RPMI8226 (cell line): ENCODE results near the gene BCR.

Source experiments
- DNase-seq: peaks from one replicate; pipeline ENCODE4 v3.0.0-alpha.2; 2015

Gene BCR

DNA sequence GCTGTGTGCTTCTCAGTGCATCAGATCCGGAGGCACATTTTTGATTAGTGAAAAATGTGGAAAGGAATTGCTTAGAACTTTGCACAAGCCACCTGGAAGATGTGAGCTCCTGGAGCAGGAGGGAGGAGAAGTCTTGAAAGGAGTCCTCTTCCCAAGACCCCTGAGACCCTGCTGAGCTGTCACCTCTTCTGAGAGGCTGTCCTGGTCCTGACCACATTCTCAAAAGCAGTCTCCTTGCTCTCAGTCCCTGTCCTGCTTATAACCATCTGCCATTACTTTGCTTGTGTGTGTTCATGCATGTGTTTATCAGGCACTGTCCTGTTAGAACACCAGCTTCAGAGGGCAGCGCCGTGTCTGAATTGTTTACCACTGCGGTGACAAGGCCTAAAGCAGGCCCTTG lies 86.5 kb downstream of the BCR start:
- no peak for DNase-seq

DNA sequence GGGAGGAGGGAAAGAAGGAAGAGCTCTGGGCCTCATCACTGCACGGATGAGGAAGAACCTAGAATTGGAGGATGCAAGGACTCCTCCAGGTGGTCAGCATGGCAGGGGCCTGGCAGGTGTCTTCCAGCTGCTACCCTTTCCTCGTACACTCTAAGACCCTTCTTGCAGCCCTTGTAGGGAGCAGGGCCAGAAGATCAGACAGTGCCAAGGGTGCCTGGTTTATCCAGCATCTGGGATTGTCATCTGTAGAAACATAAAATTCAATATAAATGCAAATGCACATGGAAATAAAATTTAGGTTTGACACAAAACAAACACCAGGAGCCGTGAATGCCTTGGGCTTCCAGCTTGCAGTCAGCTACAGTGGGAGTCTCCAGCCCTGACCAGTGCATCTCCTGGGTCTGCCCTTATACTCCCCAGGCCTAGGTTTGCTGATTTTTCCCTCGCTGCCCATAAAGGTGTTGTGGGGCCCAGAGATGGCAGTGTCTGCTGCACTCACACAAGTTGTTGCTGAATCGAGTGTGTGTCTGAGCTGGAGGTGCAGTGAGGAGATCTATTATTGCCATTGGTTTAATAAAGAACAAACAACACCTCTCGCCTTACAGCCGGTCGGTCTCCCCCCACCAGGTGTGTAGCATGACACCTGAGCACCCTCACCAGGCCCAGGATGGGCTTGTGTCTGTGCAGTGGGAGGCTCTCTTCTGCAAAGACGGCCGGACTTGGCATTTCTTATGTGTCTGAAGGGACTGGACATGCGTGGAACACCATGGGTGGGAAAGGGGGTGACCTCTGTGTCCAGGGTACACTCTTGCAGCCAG lies 87.1 kb downstream of the BCR start:
- no peak for DNase-seq

DNA sequence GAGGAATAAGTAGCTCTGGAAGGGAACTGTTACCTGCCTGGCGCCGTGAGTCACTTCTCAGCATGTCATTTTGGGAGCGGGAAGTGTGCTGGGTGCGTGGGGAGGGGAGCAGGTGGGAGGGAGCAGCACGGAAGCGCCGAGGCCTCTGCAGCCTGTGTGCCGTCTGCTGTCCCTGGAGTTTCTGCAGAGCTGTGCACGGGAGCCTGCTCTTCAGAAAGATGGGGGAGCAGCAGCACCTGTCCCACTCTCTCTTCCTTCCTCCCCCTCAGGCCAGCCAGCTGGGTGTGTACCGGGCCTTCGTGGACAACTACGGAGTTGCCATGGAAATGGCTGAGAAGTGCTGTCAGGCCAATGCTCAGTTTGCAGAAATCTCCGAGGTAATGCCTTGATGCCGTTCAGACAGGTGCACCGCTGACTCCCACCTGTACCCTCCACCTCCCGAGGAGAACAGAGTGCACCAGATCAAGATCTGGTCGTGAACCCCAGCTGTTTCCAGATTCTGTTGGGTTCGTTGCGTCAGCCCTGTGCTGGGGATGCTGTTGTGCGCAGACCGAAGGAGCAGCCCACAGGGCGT lies 87.9 kb downstream of the BCR start:
- DNase-seq: no peak

DNA sequence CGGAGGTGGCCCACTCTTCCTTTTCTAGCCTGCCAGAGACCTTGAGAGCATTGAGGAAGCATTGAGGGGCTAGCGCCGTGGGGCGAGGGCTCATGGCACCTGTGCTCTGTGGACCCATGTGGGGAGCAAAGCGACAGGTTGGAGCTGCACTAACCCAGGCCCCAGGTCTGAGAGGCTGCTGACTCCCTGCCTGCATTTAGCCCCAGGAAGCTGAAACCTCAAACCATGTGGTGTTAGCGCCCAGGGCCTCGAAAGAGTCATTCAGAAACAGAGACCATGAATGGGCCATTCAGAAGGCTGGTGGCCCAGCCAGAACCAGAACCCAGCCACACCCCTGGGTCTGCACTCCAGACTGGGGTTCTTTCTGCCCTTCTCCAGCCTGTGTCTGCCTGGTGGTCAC lies 88.6 kb downstream of the BCR start:
- DNase-seq: no peak

DNA sequence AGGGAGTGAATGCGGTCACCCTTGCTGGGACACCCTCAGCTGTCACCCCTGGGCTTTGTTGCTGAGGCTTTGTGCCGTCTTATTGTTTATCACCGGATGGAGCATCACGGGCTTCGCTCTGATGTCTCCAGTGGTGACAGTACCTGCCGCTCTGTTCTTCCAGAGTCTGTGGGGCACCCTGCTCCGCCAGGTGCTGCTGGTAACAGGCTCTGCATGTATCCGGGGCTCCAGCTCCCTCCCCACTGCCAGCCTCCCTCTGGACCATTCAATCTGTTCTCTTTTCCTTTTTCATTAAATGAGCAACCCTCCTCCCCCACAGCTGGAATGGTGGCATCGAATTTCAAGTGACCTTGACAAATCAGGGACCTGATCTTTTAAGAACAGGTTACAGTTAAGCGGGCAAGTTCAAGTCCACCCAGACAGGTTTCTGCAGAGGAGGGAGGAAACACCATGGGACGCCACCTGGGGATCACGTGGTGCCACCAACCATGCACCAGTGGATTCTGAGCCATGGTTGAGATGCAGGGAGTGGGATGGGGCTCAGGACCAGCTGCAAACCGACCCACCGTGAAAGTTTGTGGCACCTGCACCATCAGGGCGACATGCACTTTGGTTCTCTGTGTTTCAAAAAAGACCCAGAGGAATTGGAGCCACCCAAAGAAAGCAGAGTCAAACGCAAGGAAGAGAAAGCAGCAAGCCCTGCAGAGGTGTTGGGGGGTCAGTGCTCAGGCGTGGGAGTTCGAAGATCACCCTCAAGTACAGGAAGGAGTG lies 89.3 kb downstream of the BCR start:
- no peak for DNase-seq

DNA sequence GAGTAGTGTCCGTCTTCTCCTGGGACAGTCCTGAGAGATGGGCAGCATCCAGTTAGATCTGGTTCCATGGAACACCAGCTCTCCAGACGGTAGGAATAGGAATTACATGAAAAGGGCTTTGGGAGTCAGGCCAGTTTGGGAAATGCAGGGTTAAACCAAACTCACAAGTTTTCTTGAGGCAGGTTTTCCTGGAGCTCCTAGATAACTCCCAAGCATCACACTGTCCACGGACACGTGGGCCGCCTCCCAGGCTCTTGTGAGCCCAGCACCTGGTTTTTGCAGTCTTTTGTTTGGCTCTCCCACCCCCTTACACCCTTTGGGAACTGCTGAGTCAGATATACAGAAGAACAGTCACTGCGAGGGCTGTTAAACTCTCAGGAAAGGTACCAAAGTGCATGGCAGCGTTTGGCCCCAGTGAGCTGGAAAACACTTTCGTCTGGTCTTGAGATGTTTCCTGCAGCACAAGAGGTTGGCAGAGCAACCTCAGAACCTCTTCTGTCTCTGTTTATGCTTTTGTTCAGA lies 90.0 kb downstream of the BCR start:
- no peak for DNase-seq

DNA sequence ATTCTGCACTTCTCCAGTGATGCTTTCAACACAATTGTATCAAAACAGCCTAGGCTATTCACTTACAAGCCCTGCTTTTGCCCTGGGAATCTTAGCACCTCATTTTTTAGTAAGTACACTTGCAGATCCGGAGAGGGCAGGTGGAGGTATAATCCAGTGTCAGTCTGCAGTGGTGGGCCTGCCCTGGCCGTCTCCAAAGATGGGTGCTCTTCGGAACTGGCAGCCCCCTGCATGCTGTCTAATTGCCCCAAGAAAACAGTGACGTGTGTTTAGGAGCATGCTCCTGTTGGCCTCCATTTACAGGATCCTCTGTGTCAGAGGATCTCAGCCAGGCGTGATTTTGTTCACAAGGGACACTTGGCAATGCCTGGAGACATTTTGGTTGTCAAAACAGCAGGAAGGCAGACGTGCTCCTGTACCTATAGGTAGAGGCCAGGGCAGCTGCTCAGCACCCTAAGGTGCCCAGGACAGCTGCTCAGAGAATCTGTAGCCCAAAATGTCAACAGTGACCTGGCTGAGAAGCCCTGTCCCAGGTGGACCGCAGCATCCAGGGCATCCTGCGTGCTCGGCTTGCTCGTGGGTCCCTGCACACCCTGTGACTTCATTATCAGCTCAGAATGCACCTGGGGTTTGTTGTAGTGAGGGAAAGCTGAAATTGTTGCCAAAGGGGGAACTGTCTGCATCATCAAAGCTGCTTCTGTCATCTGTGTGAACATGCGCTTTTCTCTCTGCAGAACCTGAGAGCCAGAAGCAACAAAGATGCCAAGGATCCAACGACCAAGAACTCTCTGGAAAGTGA lies 90.7 kb downstream of the BCR start:
- DNase-seq: no peak

DNA sequence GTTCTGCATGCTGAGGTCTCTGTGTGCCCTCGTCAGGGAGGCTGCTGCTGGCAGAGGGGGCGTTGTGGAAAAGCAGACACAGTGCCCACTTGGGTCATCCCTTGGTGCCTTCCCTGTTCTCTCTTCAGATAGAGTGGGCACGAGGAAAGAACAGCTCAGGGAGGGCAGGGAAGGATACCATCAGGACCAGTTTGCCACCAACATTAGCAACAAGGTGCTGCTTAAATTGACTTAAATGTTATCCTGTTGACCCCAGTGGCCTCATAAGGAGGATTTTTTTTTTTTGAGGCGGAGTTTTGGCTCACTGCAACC lies 91.2 kb downstream of the BCR start:
- no peak for DNase-seq

DNA sequence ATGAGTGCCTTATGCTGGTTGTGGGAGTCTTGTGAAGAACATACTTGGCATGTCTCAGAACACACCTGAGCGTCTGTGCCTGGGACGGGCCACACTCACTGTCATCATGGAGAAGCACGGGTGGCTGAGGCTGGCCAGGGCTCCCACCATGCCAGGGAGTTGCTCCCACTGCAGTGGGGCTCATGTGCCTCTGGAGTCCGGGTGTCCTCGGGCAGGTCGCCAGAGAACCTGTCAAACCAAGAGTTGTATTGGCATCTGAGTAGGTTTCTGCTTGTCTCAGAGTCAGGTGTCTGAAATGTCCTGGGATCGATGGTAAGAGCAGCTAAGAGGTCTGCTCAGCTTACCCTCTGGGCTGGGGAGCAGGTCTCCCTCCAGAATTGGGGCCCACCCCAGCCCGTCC lies 92.1 kb downstream of the BCR start:
- no peak for DNase-seq

DNA sequence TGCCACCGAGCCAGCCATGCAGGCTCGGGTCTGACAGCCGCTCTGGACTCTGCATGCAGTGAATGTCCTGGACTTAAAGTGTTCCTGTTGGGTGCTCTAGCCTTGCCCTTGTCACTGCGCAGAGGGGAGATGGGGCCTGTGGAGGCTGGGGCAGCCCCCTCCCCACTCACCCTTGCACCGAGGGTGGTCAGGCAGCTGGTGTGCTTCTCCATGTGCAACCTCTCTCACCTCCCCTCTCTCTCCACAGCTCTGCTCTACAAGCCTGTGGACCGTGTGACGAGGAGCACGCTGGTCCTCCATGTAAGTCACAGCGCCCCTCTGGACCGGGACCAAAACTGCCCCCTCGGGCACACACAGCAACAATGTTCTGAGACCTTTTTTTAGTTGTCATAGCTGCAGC lies 92.5 kb downstream of the BCR start:
- DNase-seq: no peak

DNA sequence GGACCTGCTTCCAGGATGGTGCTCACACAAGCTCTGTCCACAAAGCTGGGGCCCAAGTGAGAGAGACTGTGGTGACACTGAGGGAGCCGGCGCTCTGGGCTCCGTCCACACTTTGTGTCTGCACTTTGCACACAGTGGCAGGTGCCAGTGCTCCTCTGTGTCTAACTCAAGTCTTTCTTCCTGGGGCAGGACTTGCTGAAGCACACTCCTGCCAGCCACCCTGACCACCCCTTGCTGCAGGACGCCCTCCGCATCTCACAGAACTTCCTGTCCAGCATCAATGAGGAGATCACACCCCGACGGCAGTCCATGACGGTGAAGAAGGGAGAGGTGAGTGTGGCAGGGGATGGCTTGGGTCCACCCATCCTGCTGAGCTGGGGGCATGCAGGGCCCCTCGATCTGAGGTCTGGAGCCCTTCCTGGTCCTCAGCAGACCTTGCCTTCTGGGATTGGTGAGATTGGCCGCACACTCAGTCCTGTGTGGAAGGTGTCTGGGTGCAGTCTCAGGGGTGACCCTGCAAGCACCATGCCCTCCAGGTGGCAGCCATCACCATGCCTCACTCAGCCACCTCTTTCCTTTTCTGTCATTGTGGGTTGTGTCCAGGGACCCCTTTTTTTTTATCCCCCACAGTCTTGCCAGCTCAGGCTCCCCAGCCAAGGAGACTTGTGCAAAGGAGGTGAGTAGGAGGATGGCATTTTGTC lies 93.3 kb downstream of the BCR start:
- no peak for DNase-seq

DNA sequence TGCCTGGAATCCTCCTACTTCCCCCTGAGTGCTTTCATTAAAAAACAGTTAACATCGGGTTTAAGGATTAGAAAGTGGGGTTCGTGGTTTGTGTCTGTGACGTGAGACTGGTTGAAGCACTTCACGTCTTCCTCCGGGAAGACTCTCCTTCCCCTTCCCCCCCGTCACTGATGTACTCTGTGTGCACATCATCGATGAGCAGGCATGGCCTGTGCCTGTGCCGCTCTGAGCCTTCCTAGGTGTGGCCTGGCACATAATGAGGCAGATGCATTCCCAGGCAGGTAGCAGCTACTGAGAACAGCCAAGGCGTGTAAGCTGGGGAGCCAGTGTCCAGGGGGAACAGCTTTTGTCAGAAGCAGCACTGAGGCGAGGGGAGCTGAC lies 93.8 kb downstream of the BCR start:
- DNase-seq: no peak

DNA sequence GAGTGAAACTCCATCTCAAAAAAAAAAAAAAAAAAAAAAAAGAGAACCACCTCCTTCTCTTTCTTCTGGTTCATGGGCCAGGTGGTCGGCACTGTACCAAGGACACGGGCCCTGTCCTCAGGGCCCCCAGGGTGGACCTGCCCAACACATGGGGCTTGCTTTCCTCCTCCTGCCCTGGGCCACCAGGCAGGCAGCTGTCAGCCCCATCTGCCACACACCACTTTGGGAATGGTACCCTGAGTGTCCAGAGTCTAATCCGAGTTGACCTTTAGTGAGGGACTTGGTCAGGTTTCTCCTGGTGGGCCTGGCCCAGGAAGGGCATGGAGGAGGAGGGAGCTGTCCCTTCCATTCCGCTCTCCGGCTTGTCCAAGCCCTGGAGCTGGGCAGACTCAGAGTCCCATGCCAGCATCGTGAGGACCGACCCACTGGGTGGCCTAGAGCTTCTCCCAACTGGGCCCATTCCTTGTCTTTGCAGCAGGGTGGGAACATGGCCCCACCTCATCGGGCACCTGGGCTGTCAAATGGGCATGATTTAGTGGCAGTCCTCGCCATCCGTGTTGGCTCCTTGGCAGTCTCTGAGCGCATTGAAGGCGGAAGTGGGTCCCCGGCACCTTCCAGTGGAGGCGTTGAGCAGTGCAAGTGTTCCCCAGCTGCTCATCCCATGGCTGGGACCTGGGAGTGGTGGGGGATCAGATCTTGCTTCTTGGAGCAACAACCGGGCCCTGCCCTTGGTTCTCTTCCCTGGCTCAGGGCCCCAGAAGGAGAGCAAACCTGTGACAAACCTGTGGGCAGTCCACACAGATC lies 94.8 kb downstream of the BCR start:
- no peak for DNase-seq

DNA sequence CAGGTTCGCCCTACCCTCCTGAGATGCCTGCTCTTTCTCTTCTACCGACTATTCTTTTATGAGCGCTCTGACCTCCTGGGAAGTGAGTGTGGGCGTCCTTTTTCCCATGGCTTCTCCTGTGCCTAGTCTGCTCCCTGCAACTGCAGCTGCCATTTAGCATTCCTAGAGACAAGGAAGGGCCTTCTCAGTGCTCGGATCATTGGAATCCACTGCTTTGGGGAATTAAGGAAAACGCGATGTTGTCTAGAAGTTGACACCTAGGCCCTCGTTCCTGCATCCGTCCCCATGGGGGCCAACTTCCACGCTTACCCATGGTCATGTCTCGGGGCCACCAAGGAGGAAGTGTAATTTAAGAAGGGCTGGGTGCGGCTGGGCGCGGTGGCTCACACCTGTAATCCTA lies 95.4 kb downstream of the BCR start:
- no peak for DNase-seq

DNA sequence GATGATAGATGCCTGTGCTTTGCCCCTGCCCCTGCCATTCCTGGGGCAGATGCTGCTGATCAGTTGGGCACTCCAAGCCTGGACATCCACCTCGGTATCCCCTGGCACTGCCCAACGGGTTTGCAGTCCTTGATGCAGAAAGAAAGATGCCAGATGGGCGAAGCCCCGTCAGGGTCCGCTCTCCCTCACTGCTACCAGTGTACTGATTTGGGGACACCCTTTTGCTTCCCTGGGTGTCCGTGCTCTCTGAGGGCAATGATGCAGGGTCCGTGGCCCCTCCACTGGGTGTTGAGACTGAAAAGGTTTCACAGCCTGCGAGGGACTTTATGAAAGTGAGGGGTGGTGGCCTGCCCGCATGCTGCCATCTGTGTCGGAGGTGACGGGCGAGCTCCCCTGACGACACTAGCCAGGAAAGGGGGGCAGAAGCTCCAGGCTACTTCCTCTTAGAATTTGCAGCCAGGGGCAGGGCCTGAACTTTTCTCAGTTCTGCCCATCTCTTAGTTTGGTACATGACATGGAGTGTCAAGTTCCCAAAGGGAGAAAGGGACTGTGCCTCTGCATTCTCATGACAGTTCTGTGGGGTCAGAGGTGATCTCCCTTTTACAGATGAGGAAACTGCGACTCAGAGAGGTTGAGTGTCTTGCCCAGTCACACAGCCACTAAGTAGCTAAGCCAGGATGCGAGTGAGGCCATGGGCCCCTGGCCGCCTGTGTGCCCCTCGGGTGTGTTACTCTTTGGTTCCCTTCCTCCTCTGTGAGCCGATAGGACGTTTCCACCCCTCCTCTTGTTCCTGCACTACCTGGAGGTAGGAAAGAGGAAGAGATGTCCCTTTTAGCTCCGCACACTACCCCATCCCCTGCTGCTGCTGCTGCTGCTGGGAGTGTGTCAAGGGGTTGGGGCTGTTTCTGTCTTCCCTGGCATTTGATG lies 96.6 kb downstream of the BCR start:
- DNase-seq: no peak

DNA sequence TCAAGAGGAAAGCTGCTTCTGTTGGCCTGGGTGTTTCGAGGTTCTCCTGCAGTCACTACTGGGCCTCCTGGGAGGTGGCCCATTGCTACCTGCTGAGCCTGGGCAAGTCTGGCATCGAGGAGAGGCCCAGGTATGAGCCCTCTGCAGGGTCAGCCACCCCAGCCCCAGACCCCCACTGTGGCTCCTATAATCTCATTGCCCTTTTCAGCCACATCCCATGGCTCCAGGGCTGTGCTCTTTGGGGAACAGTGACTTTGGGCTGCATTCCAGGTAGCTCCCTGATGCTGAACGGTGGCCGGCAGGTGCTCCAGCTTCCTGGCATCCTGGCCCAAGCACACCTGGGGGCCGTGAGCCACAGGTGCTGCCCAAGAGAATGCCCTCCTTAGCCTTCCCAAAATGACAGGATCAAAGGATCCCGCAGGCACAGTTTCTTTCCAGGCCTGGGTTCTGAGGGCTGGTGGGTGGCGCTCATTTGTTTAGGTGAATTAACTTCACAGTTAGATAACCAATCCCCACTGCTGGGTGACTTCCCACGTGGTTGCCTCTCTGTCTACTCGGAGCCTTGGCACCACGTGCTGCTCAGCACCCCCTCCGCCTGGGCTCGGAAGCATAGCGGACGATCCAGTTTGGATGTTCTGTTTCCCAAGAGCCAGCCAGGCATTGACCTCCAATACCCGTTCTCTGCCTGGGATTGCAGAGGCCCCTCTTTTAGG lies 97.4 kb downstream of the BCR start:
- DNase-seq: no peak

DNA sequence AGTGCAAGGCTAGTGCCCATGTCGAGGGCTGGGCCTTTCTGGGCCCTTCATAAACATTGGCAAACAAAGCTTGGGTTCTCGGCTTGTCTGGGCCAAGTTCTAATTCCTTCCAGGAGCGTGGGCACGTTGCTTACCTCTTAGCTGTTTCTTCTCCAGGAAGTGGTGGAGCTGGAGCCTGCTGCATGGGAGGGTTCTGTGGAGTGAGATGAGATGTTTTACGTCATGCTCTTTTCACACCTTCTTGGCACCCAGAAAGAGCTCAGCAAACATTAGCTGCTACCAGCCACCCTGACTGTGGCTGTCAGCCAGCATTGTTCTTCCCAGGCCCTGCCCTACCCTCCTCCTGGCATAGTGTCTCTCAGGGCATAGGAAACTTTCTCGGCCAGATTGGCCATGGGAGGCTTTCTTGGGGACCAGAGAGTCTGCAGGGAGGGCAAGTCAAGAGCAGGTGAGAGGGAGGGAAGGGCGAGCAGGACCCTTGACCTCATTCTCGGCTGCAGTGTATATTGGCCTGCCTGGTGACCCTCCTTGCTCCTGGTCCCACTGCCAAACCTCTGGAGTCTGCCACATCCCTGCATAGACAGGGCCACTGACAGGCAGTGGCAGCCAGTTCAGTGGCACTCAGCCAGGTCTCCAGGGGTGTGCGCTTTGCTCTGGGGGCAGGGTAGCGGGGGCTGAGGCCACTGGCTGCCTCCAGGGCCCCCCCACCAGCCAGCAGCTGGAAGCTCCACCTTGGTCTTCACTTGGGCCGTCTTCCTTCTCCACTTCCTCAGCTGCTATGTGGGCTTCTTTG lies 98.8 kb downstream of the BCR start:
- no peak for DNase-seq

DNA sequence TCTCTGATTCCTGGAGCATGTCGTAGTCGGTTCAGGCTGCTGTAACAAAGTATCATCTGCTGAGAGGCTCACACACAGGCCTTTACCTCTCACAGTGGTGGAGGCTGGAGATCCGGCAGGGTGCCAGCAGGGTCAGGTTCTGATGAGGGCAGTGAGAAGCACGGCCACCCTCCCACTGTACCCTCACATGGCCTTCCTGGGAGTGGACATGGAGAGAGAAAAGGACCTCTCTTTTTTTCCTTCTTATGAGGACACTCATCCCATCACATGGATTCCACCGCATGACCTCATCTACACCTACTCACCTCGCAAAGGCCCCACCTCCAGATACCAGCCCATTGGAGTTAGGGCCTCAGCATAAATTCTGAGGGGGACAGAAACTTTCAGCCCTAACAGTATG lies 99.5 kb downstream of the BCR start:
- no peak for DNase-seq
